BJ (cell line): ENCODE data around the gene SLMAP. TPM values are rescaled to one million over a fixed set of nuclear protein-coding genes. Genes with fewer than 3 reads are reported as not detected.

Source experiments
- CTCF ChIA-PET: fragments of 350-600 bp; formaldehyde crosslinking; extraction: SDS; loops from one replicate; lab custom pipeline; 2021; ENCODE audit warnings: antibody characterized with exemption, inconsistent platforms; lab: Yijun Ruan, JAX
- POLR2A ChIA-PET: fragments of 300-600 bp; sonication (Branson Sonifier 250); formaldehyde crosslinking; extraction: SDS; loops from one replicate; lab custom pipeline; 2021; ENCODE audit warnings: antibody characterized with exemption; lab: Charles Lee
- DNase-seq: peaks from one replicate; pipeline ENCODE4 v3.0.0-alpha.2; 2011; ENCODE audit warnings: low read depth
- H3K27me3 ChIP-seq: 2 replicates; pipeline ENCODE4 v1.6.0; 2011; ENCODE audit warnings: low read length; ENCODE audit not compliant: control insufficient read depth, insufficient read depth
- H3K36me3 ChIP-seq: 2 replicates; pipeline ENCODE4 v1.5.1; 2011; ENCODE audit warnings: low read length; ENCODE audit not compliant: control insufficient read depth, insufficient read depth
- H3K4me3 ChIP-seq: 2 replicates; pipeline ENCODE4 v1.5.1; 2011; ENCODE audit warnings: low read depth, mild to moderate bottlenecking, control low read depth, low read length
- CTCF ChIP-seq: IDR thresholded peaks from 2 replicates; pipeline ENCODE4 v1.5.1; 2011; ENCODE audit warnings: low read depth, mild to moderate bottlenecking, control low read depth, inconsistent platforms, low read length, moderate library complexity; ENCODE audit not compliant: insufficient read depth
- polyA plus RNA-seq: library from polyadenylated mRNA; depleted of rRNA; stranded (reverse); fragments of >200 nt; gene quantifications from 2 replicates; pipeline ENCODE4 v1.2.3, GENCODE V29; 2011

The SLMAP gene
- polyA plus RNA-seq, 1 experiment, result 24.1 TPM

DNA sequence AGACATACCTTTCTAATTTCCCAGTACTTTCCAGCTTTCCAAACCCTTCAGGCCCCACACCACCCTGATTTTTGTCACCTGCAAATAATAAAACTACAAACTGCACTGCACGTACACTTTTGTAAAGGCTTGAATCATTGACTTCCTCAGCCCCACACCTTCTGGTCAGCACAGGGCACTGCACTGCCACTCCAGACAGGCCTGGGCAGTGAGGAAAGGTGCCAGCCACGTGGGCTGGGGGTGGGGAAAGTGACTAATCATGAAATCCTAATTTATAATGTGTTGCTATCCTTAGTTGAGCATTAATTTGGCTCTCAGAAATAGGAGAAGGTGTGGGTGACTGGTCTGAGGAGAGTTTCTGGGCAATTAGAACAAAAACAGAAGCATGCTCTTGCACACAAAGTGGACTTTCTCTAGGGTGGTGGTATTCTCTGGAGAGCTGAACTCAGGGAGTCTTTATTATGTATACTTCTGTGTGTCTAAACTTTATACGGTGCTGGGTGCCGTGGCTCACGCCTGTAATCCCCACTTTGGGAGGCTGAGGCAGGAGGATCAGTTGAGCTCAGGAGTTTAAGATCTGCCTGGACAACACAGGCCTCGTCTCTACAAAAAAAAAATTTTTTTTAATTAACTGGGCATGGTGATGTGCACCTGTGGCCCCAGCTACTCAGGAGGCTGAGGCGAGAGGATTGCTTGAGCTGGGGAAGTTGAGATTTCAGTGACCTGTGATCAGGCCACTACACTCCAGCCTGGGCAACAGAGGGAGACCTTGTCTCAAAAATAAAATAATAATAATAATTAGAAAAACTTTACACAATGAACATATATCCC, 193.9 kb downstream of the SLMAP start:
- H3K36me3 ChIP-seq, result no peaks in the 10 kb centered on the region
- CTCF ChIA-PET, result interaction anchor here (0.6 to 2.0 kb wide), 6 partner anchors 9 to 263 kb away, joined by 3 to 7 read pairs (median 4); partner anchors contain the start of gene FLNB
- TF ChIP-seq CTCF, result peak; percentile 30; the same call in 1 of the 2 replicates
- H3K4me3 ChIP-seq, result no peak overlapping the region
- POLR2A ChIA-PET, result interaction anchor here (0.5 kb wide), 1 partner anchor 26 kb away, joined by 15 read pairs; no protein-coding TSS in a partner anchor
- peak; percentile 13 for DNase-seq
- H3K27me3 ChIP-seq, result no peaks in the 10 kb centered on the region

- no peak for TF ChIP-seq CTCF
- no peak overlapping the region for H3K4me3 ChIP-seq
- ChIA-PET CTCF (interaction anchor here (1.1 to 2.0 kb wide), 4 partner anchors 10 to 17 kb away, joined by 3 to 5 read pairs (median 4); no protein-coding TSS in a partner anchor), POLR2A (no interaction called here)
- H3K27me3 ChIP-seq, result no peaks in the 10 kb centered on the region
- H3K36me3 ChIP-seq, result no peaks in the 10 kb centered on the region
- DNase-seq, result peak; percentile 19
Observed at GRCh38 chr3:57951066-57951882, 195.2 kb downstream of the SLMAP start.

GRCh38 chr3:57952208-57952631, 196.1 kb downstream of the SLMAP start:
- ChIA-PET CTCF (interaction anchor here (0.9 to 2.0 kb wide), 2 partner anchors 13 to 88 kb away, joined by 4 to 6 read pairs; no protein-coding TSS in a partner anchor), POLR2A (no interaction called here)
- no peak for DNase-seq
- H3K27me3 ChIP-seq, result no peaks in the 10 kb centered on the region
- no peak overlapping the region for H3K4me3 ChIP-seq
- H3K36me3 ChIP-seq, result no peaks in the 10 kb centered on the region
- TF ChIP-seq CTCF, result no peak

GRCh38 chr3:57952651-57953050, 196.5 kb downstream of the SLMAP start:
- H3K27me3 ChIP-seq, result no peaks in the 10 kb centered on the region
- ChIA-PET POLR2A (no interaction called here), CTCF (interaction anchor here (0.9 to 1.1 kb wide), 3 partner anchors 19 to 88 kb away, joined by 3 to 6 read pairs (median 4); partner anchors contain the start of gene FLNB)
- H3K36me3 ChIP-seq, result no peaks in the 10 kb centered on the region
- no peak for DNase-seq
- no peak overlapping the region for H3K4me3 ChIP-seq
- TF ChIP-seq CTCF, result no peak
